ENCODE measurements around the gene GATAD2A.

GATAD2A gene

GRCh38 chr19:19461306-19461670, 55.8 kb downstream of the GATAD2A start:
- TF ChIP-seq CTCF (IDR thresholded peaks at IDR 0.05; ENCODE audit: insufficient read depth, low read depth, low read length, missing control alignments) = no peak
- H3K4me3 ChIP-seq (ENCODE audit: low read depth, low read length) = no peak overlapping the region
- DNase-seq (ENCODE audit: low read depth) = no peak

GRCh38 chr19:19461671-19462622, 56.5 kb downstream of the GATAD2A start:
- no peak for TF ChIP-seq CTCF (IDR thresholded peaks at IDR 0.05; ENCODE audit: insufficient read depth, low read depth, low read length, missing control alignments)
- DNase-seq (ENCODE audit: low read depth) = no peak
- no peak overlapping the region for H3K4me3 ChIP-seq (ENCODE audit: low read depth, low read length)

GRCh38 chr19:19463348-19464117, 58.1 kb downstream of the GATAD2A start:
- H3K4me3 ChIP-seq (ENCODE audit: low read depth, low read length) = no peak overlapping the region
- DNase-seq (ENCODE audit: low read depth) = no peak
- no peak for TF ChIP-seq CTCF (IDR thresholded peaks at IDR 0.05; ENCODE audit: insufficient read depth, low read depth, low read length, missing control alignments)

- H3K4me3 ChIP-seq (ENCODE audit: low read depth, low read length) = no peak overlapping the region
- no peak for TF ChIP-seq CTCF (IDR thresholded peaks at IDR 0.05; ENCODE audit: insufficient read depth, low read depth, low read length, missing control alignments)
- DNase-seq (ENCODE audit: low read depth) = no peak
These were observed 59.0 kb downstream of the GATAD2A start for GRCh38 chr19:19464339-19465098.

GRCh38 chr19:19465436-19466070, 60.1 kb downstream of the GATAD2A start:
- no peak overlapping the region for H3K4me3 ChIP-seq (ENCODE audit: low read depth, low read length)
- TF ChIP-seq CTCF (IDR thresholded peaks at IDR 0.05; ENCODE audit: insufficient read depth, low read depth, low read length, missing control alignments) = no peak
- DNase-seq (ENCODE audit: low read depth) = no peak

GRCh38 chr19:19466201-19466600, 60.7 kb downstream of the GATAD2A start:
- no peak for TF ChIP-seq CTCF (IDR thresholded peaks at IDR 0.05; ENCODE audit: insufficient read depth, low read depth, low read length, missing control alignments)
- no peak for DNase-seq (ENCODE audit: low read depth)

More at GRCh38 chr19:19466201-19466600, 60.7 kb downstream of the GATAD2A start:
- H3K4me3 ChIP-seq (ENCODE audit: low read depth, low read length) = no peak overlapping the region
